Heart left ventricle (tissue), 16 donors: ENCODE data around the gene SH3BP5L. TPM values are rescaled to one million over a fixed set of nuclear protein-coding genes. Genes with fewer than 3 reads are reported as not detected.

ENCODE experiments used
- ATAC-seq, 4 donors: fragments of 200-7000 bp; cut with Tn5 transposase; one replicate each; pipeline ENCODE4 v1.9.1; 2020 to 2022; ENCODE audit warnings: moderate library complexity in 4 of 4, mild to moderate bottlenecking in 3 of 4, moderate number of reproducible peaks in 1 of 4
- DNase-seq, 5 donors: peaks; one replicate each; pipeline ENCODE4 v3.0.0-alpha.2; 2020
- H3K27ac ChIP-seq, 12 donors: fragments of 200-600 bp; sonication (generic) in 4 of 12; one replicate each; pipeline versions ENCODE4 v1.5.0 to v1.8.0; 2016 to 2022; ENCODE audit warnings: mild to moderate bottlenecking in 2 of 12
- H3K27me3 ChIP-seq, 9 donors: fragments of 200-600 bp; sonication (generic) in 2 of 9; one replicate each; pipeline versions ENCODE4 v1.5.1 to v1.8.0; 2016 to 2022; ENCODE audit warnings: mild to moderate bottlenecking in 3 of 9
- H3K36me3 ChIP-seq, 9 donors: fragments of 200-600 bp; sonication (generic) in 2 of 9; one replicate each; pipeline versions ENCODE4 v1.5.0 to v1.8.0; 2018 to 2022; ENCODE audit warnings: mild to moderate bottlenecking in 2 of 9
- H3K4me1 ChIP-seq, 12 donors: fragments of 200-600 bp; sonication (generic) in 4 of 12; one replicate each; pipeline versions ENCODE4 v1.5.0 to v1.8.0; 2016 to 2022; ENCODE audit warnings: mild to moderate bottlenecking in 3 of 12
- H3K4me3 ChIP-seq, 12 donors: fragments of 200-600 bp; sonication (generic) in 4 of 12; one replicate each; pipeline versions ENCODE4 v1.5.0 to v1.8.0; 2017 to 2022; ENCODE audit warnings: mild to moderate bottlenecking in 9 of 12, moderate library complexity in 4 of 12
- H3K9me3 ChIP-seq, 12 donors: fragments of 200-600 bp; sonication (generic) in 4 of 12; one replicate each; pipeline versions ENCODE4 v1.5.0 to v1.8.0; 2016 to 2022; ENCODE audit warnings: mild to moderate bottlenecking in 1 of 12
- CTCF ChIP-seq, 12 donors: fragments of 200-600 bp; sonication (generic) in 4 of 12; IDR thresholded peaks; one replicate each; pipeline versions ENCODE4 v1.5.0 to v1.8.0; 2018 to 2022; ENCODE audit warnings: antibody characterized with exemption in 12 of 12, mild to moderate bottlenecking in 5 of 12
- POLR2A ChIP-seq, 2 donors: fragments of 450-650 bp; IDR thresholded peaks; one replicate each; pipeline ENCODE4 v1.6.1; 2017; ENCODE audit warnings: antibody characterized with exemption in 2 of 2, mild to moderate bottlenecking in 2 of 2, moderate library complexity in 2 of 2
- WGBS, 4 donors: extraction: QIAGEN DNeasy Blood & Tissue Kit in 2 of 4; methylation state at CpG; one replicate each; pipeline versions ENCODE4 v1.1.5 to v1.1.7; 2013 to 2018; 5-methylcytosine and 5-hydroxymethylcytosine counted together
- intact Hi-C, 10 donors: fragments of 100-400 bp; cut with DNase I; formaldehyde crosslinking; loops; one replicate each; pipeline versions ENCODE4 v1.11.1 to v1.14.2; 2022
- polyA plus RNA-seq, 2 donors: library from polyadenylated mRNA; stranded (reverse); fragments of 200-250 nt; gene quantifications; one replicate each; pipeline ENCODE4 v1.2.3, GENCODE V29; 2013
- total RNA-seq, 9 donors: library from RNA; depleted of rRNA in 2 of 9; stranded (reverse); fragments of >200 nt in 2 of 9; fragmentation: NEBNext Ultra II Directional in 3 of 9; extraction: Animal tissue kit (Norgen Biotek cat#: 25700) in 3 of 9; gene quantifications; one replicate each; pipeline versions ENCODE4 v1.1.0 to v1.2.4, GENCODE V29; 2016 to 2023
- donor health status: ischemic (EF 13 %, LVEDD 7.1; RV severe dilation, severe dysfunction).
- donor health status: healthy with polysubstance abuse.
- donor health status: DM: no; HTN: yes; CAD: no.
- donor health status: DM: no; HTN: no; CAD: no.
- donor health status: ischemic (EF 25% LVEDD 6.9; RV normal size, moderate dysfunction).
- donor health status: ischemic (EF 25% LVEDD 5.7; RV mildly dilated, moderate dysfunction).
- donor health status: healthy.
- donor health status: DM: yes; HTN: yes; CAD: no.
- donor health status: ischemic (EF 35%, LVEDD 5.7; RV mildly dilated, moderate dysfunction).
- donor health status: nonischemic (EF 11% LVEDD 7.7; RV severe dilation, severe dysfunction).
- donor health status: DM: yes; HTN: yes; CAD: no.
- donor health status: PGD.
- donor health status: ischemic (EF 29% LVEDD 5.4; RV normal size, mild dysfunction).
- donor health status: nonischemic (EF 23%, LVEDD 6.1; RV moderate dilation, normal function).

Gene SH3BP5L
- total and polyA plus RNA-seq, 11 donors: 15.8 to 51.1 (median 19.3) TPM

GRCh38 chr1:248850536-248851251, 25.0 kb upstream of the SH3BP5L start:
- TF ChIP-seq CTCF (IDR thresholded peaks at IDR 0.05) (no peak), POLR2A (IDR thresholded peaks at IDR 0.05) (no peak)
- Histone ChIP-seq H3K27me3 (no peaks in the 10 kb centered on the region), H3K9me3 (no peaks in the 10 kb centered on the region), H3K27ac (no peak overlapping the region), H3K4me1 (peaks cover 0 to 17% (median 0%) of the 10 kb centered on the region in 12 donors), H3K4me3 (no peak overlapping the region), H3K36me3 (peaks cover 2 to 78% (median 62%) of the 10 kb centered on the region in 9 donors)
- intact Hi-C loops: no loop called here
- ATAC-seq (no peak), DNase-seq (no peak)
- 76 to 87% (median 83%) methylated on average over 7 to 10 of the region's 10 CpGs for WGBS, 4 donors

DNA sequence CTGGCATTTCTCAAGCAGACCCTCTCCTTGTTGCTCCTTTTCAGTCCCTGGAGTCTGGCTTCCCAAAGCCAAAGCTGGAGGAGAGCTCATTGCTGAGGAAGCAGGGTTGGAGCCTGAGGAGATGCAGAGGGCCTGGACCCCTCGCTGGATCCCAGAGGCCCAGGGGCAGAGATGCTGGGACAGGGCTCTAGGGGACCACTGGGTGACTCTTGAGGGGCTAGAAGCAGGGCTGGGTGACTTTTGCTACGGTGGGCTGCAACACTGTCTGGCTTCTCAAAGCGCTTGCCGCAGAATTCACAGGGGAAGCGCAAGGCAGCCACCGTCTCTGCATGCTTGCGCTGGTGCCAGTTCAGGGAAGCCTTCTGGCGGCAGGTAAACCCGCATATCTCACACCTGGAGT, 24.4 kb upstream of the SH3BP5L start:
- WGBS, 4 donors: 92 to 96% (median 94%) methylated on average over 7 to 9 of the region's 9 CpGs
- intact Hi-C loops: no loop called here
- no peak for DNase-seq
- no peak for TF ChIP-seq POLR2A (IDR thresholded peaks at IDR 0.05)
- no peak for TF ChIP-seq CTCF (IDR thresholded peaks at IDR 0.05)
- H3K36me3 ChIP-seq: peaks cover 2 to 78% (median 67%) of the 10 kb centered on the region in 9 donors
- no peak overlapping the region for H3K27ac ChIP-seq
- H3K4me1 ChIP-seq: peaks cover 0 to 17% (median 0%) of the 10 kb centered on the region in 12 donors
- no peak overlapping the region for H3K4me3 ChIP-seq
- no peak for ATAC-seq
- no peaks in the 10 kb centered on the region for H3K9me3 ChIP-seq
- H3K27me3 ChIP-seq: no peaks in the 10 kb centered on the region

DNA sequence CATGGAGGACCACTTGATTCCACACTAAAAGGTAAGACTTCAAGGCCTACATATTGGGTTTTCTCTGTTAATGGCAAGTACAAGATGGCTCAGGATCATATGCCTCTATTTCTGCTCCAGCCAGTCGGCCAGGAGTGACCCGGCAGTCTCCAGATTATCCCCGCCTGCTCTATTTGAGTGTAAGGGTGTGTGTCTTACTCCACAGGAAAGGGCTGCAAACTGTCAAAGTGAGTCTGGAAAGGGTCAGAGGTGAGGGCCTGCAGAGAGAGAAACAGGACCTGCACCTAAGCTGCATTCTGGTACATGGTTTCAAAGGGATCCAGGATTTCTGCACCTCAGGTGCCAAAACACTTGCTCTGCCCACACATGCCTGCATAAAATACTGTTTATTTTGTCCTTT, 23.9 kb upstream of the SH3BP5L start:
- H3K36me3 ChIP-seq: peaks cover 2 to 80% (median 72%) of the 10 kb centered on the region in 9 donors

More for the DNA sequence above, 23.9 kb upstream of the SH3BP5L start:
- Histone ChIP-seq H3K4me1 (peaks cover 0 to 17% (median 0%) of the 10 kb centered on the region in 12 donors), H3K9me3 (no peaks in the 10 kb centered on the region), H3K27ac (no peak overlapping the region), H3K27me3 (no peaks in the 10 kb centered on the region), H3K4me3 (no peak overlapping the region)
- no peak for TF ChIP-seq POLR2A (IDR thresholded peaks at IDR 0.05)
- no peak for TF ChIP-seq CTCF (IDR thresholded peaks at IDR 0.05)
- 63 to 76% (median 71%) methylated on average over 3 of the region's 3 CpGs for WGBS, 4 donors
- DNase-seq: no peak
- intact Hi-C loops: no loop called here
- ATAC-seq: no peak
